OCI-LY7 (cell line): Measurements from ENCODE around the gene FUT8.

Experiments
- EZH2phosphoT487 ChIP-seq: fragments of 200-600 bp; sonication (generic); IDR thresholded peaks from 2 replicates; pipeline ENCODE4 v1.6.1; 2018; ENCODE audit warnings: low read depth, borderline replicate concordance, mild to moderate bottlenecking, mixed run types, antibody characterized with exemption, low read length, moderate library complexity, mixed read lengths
- TF ChIP-seq, protein P1 (sequence below): fragments of 200-600 bp; sonication (generic); conservative IDR thresholded peaks from 2 replicates; pipeline ENCODE4 v1.5.1; 2014; ENCODE audit warnings: mild to moderate bottlenecking, antibody characterized with exemption, low read length, moderate library complexity, mixed read lengths

GRCh38 chr14:65414961-65415589 lies 2.5 kb downstream of the FUT8 start:
- TF ChIP-seq, protein P1, sequence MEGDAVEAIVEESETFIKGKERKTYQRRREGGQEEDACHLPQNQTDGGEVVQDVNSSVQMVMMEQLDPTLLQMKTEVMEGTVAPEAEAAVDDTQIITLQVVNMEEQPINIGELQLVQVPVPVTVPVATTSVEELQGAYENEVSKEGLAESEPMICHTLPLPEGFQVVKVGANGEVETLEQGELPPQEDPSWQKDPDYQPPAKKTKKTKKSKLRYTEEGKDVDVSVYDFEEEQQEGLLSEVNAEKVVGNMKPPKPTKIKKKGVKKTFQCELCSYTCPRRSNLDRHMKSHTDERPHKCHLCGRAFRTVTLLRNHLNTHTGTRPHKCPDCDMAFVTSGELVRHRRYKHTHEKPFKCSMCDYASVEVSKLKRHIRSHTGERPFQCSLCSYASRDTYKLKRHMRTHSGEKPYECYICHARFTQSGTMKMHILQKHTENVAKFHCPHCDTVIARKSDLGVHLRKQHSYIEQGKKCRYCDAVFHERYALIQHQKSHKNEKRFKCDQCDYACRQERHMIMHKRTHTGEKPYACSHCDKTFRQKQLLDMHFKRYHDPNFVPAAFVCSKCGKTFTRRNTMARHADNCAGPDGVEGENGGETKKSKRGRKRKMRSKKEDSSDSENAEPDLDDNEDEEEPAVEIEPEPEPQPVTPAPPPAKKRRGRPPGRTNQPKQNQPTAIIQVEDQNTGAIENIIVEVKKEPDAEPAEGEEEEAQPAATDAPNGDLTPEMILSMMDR: peak; percentile 98
- TF ChIP-seq EZH2phosphoT487: no peak
